GM10847 (cell line): ENCODE results near the gene POFUT1.

Experiments used
- POLR2A ChIP-seq: IDR thresholded peaks from 2 replicates; pipeline ENCODE4 v1.6.1; 2011; ENCODE audit not compliant: insufficient read length; ENCODE audit errors: extremely low read depth

POFUT1 gene

GRCh38 chr20:32201977-32202363, 5.7 kb upstream of the POFUT1 start:
- no peak for TF ChIP-seq POLR2A

GRCh38 chr20:32203356-32204204, 4.1 kb upstream of the POFUT1 start:
- no peak for TF ChIP-seq POLR2A

GRCh38 chr20:32204205-32205109, 3.2 kb upstream of the POFUT1 start:
- TF ChIP-seq POLR2A = no peak

DNA sequence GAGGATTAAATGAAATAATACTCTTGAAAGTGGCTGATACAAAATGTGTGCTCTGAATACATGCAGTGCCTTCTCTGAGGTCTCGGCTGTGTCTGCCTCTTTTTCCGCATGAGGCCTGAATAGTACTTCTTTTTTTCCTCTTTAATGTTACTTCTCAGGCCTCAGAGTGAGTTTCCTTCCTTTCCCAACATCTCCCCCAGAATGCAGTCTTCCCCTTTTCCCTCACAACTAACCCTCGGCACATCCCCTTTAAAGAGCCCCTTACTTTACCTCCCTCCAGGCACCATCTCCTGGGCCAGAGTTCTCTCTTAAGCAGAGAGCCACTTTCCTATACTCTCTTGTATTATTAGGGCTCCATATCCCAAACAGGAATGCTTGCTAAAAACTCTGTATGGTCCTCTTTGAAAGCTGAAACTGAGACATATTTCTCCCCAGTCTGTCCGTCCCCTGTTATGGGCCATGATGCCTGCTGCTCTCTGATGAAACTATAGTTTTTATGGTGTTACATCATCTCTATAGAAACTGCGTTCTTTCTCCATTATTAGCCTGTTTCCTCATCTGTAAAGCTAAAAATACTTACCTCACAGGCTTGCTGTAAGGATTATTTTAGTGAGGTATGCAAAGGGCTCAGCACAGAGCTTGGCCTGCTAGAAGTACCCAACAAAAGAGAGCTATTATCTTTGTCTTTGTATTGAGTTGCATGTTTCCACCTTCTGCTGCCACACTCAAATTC, 2.4 kb upstream of the POFUT1 start:
- TF ChIP-seq POLR2A = no peak

DNA sequence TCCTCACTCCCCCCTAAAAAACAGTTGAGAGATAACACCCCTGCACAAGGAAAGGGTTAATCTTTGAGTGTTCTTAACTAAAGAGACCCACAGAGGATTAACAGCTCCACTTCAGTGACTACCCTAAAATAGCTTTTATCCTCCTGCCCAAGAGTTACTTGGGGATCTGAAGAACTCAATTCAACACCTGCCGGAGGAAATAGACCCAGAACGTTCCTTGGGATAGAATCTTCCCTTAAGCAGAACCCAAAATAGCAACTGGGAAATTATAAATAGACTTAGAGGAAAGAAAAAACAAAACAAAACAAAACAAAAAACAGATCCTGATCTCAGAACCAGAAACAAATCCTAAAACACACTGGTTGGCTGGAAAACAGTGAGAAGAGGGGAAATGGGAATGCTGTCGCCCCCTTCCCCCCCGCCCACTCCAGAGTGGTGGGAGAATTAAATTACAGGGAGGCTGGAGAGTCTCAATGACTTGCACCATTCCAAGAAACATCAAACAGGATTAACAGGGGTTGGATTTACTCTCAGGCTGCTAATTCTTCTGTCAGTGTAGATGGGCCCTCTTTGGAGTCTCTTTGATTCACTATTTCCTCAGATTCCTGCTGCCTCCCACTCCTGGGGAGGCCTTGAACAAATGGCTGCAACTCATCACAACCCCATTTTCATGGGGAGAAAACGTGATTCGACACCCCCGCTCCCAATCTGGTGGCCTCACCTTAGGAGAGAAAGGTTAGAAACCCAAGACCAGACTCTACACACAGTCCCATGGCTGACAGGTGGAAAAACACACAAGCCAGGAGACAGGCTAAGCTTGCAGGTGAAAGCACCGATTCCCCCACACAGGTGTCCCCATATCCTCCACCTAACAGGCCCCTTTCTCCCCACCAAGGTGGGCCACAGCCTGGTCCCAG, 1.6 kb upstream of the POFUT1 start:
- no peak for TF ChIP-seq POLR2A

DNA sequence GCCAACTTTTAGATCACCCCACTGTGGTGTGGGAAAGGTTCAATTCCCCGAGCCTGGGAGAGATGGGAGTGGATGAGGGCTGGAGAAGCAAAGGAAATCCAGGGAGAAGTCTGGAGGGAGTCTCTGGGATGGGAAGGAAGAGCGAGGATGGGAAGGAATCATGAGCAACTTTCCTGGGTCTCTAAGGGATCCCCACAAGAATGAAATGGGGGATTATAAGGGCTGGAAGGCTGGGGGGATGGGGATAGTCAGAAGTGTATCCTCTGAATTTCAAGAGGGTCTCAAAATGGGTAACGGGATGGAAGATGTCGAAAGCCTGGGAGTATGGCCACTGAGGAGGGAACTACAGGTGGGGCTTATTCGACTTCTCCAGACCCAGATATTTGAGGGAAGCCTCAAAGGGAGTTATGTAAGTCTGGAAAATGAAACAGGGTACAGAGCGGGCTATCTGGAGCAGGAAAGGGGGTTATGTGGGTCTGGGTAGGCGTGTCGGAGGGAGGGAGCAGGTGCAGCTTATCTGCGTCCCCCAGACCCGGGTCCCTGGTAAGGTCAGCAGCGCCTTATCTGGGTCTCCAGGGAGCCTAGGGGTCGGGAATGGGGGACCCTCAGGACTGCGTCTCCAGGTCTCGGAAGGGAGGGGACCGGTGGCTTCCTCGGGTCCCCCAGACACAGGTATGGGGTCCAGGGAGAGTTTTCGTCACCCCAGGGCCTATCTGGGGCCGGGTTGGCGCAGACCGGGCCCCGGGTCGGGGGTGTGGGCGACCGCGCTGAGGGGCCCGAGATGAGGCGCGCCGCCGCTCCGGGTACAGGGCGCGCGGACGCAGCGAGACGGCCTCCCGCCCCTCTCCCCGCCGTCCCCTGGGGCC, 687 bp upstream of the POFUT1 start:
- no peak for TF ChIP-seq POLR2A

- no peak for TF ChIP-seq POLR2A
Measured at GRCh38 chr20:32208499-32209154, 947 bp downstream of the POFUT1 start.

DNA sequence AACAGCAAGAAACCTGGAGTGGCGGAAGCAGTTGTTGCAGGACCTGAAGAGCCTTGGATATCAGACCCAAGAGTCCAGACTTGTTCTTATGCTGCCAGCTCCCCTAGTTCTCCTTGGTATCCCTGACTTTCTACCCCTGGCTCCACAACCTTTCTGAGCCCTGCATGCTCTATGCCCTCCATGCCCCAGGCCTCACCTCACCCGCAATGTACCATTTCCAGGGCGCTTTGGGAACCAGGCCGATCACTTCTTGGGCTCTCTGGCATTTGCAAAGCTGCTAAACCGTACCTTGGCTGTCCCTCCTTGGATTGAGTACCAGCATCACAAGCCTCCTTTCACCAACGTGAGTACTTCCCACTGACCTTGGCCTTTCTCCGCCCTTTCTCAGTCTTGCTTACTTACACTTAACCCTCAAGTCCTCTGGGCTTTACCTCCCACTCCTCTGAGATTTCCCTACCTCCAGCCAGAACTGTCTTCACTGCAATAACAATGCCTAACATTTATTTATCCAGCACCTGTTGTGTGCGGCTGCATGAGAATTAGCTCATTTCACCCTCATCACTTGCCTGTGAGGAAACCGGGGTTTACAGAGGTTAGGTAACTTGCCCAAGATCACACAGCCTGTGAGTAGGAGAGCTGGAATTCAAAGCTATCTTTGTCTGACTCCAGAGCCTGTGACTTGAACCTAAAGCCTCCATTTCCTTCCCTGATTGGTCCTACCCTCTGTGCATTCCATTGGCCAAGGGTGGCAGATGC, 2.3 kb downstream of the POFUT1 start:
- no peak for TF ChIP-seq POLR2A

GRCh38 chr20:32213870-32214269, 6.2 kb downstream of the POFUT1 start:
- TF ChIP-seq POLR2A = no peak

DNA sequence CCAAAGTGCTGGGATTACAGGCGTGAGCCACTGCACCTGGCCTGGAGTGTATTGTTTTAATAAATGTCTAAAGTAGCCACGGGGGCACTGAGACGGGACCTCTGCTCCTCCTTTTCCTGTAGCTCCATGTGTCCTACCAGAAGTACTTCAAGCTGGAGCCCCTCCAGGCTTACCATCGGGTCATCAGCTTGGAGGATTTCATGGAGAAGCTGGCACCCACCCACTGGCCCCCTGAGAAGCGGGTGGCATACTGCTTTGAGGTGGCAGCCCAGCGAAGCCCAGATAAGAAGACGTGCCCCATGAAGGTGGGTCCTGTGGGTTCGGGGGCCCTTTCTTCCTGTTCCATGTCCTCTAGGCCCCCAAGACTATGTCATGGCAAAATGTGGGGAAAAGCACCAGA, 7.5 kb downstream of the POFUT1 start:
- no peak for TF ChIP-seq POLR2A

DNA sequence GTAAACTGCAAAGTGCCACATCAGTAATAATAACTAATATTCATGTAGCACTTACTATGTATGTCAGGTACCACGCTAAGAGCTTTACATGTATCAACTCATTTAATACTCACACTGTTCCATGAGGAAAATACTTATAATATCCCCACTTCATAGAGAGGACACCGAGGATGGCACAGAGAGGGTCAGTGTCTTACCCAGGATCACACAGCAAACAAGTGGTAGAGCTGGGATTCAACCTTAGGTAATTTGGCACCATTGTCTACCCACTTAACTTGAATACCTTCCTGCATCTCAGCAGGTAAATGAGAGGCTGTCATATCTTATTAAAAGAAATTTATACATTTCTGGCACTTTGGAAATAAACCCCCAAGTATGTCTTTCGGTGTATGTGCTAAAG, 8.0 kb downstream of the POFUT1 start:
- TF ChIP-seq POLR2A = no peak
